ENCODE measurements around the gene ADGRB2. TPM values are rescaled to one million over a fixed set of nuclear protein-coding genes. Genes with fewer than 3 reads are reported as not detected.

ADGRB2 gene
- polyA plus RNA-seq, 4 donors: 4.8 to 43.7 (median 11.6) TPM

- FAIRE-seq (no peak), DNase-seq (no peak)
- WGBS, 3 donors: 47 to 64% (median 57%) methylated on average over 15 of the region's 15 CpGs
- H3K9me3 ChIP-seq (ENCODE audit: control insufficient read depth in 2 of 2, insufficient read depth in 1 of 2, low read depth in 1 of 2, low read length in 1 of 2): no peaks in the 10 kb centered on the region
- no peaks in the 10 kb centered on the region for H3K27me3 ChIP-seq (ENCODE audit: control insufficient read depth in 3 of 3, insufficient read depth in 3 of 3, low read length in 3 of 3)
- peaks cover 0 to 77% (median 9%) of the 10 kb centered on the region in 3 donors for H3K4me1 ChIP-seq (ENCODE audit: control insufficient read depth in 3 of 3, insufficient read depth in 2 of 3, low read depth in 1 of 3, low read length in 2 of 3)
- no peak overlapping the region for H3K4me3 ChIP-seq (ENCODE audit: low read depth in 1 of 3, low read length in 3 of 3)
- H3K36me3 ChIP-seq (ENCODE audit: control insufficient read depth in 3 of 3, insufficient read depth in 2 of 3, low read depth in 1 of 3, low read length in 3 of 3): peaks cover 0 to 30% (median 0%) of the 10 kb centered on the region in 3 donors
- peak overlapping the region in 2 of 3 donors; percentile 70 to 83 for H3K27ac ChIP-seq (ENCODE audit: low read depth in 1 of 3, low read length in 2 of 3)
These were observed 18.0 kb downstream of the ADGRB2 start for GRCh38 chr1:31745946-31746670.

- H3K27me3 ChIP-seq (ENCODE audit: control insufficient read depth in 3 of 3, insufficient read depth in 3 of 3, low read length in 3 of 3): no peaks in the 10 kb centered on the region
- peak overlapping the region; percentile 65 to 83 (median 70) for H3K27ac ChIP-seq (ENCODE audit: low read depth in 1 of 3, low read length in 2 of 3)
- H3K9me3 ChIP-seq (ENCODE audit: control insufficient read depth in 2 of 2, insufficient read depth in 1 of 2, low read depth in 1 of 2, low read length in 1 of 2): no peaks in the 10 kb centered on the region
- peaks cover 0 to 71% (median 9%) of the 10 kb centered on the region in 3 donors for H3K4me1 ChIP-seq (ENCODE audit: control insufficient read depth in 3 of 3, insufficient read depth in 2 of 3, low read depth in 1 of 3, low read length in 2 of 3)
- peaks cover 0 to 34% (median 0%) of the 10 kb centered on the region in 3 donors for H3K36me3 ChIP-seq (ENCODE audit: control insufficient read depth in 3 of 3, insufficient read depth in 2 of 3, low read depth in 1 of 3, low read length in 3 of 3)
- FAIRE-seq: no peak
- WGBS, 3 donors: 11 to 34% (median 23%) methylated on average over 4 of the region's 4 CpGs
- DNase-seq: peak; percentile 84 to 89
- H3K4me3 ChIP-seq (ENCODE audit: low read depth in 1 of 3, low read length in 3 of 3): no peak overlapping the region
These were observed 18.8 kb downstream of the ADGRB2 start for GRCh38 chr1:31745096-31745945.

- H3K4me3 ChIP-seq (ENCODE audit: low read depth in 1 of 3, low read length in 3 of 3): peak overlapping the region in 1 of 3 donors; percentile 29
- no peak for FAIRE-seq
- H3K4me1 ChIP-seq (ENCODE audit: control insufficient read depth in 3 of 3, insufficient read depth in 2 of 3, low read depth in 1 of 3, low read length in 2 of 3): peaks cover 0 to 73% (median 9%) of the 10 kb centered on the region in 3 donors
- peaks cover 0 to 42% (median 0%) of the 10 kb centered on the region in 3 donors for H3K36me3 ChIP-seq (ENCODE audit: control insufficient read depth in 3 of 3, insufficient read depth in 2 of 3, low read depth in 1 of 3, low read length in 3 of 3)
- DNase-seq: peak in 1 of 2 donors; percentile 77
- no peaks in the 10 kb centered on the region for H3K9me3 ChIP-seq (ENCODE audit: control insufficient read depth in 2 of 2, insufficient read depth in 1 of 2, low read depth in 1 of 2, low read length in 1 of 2)
- WGBS, 3 donors: 24 to 71% (median 49%) methylated on average over 23 to 28 of the region's 28 CpGs
- H3K27ac ChIP-seq (ENCODE audit: low read depth in 1 of 3, low read length in 2 of 3): peak overlapping the region; percentile 65 to 77 (median 70)
- no peaks in the 10 kb centered on the region for H3K27me3 ChIP-seq (ENCODE audit: control insufficient read depth in 3 of 3, insufficient read depth in 3 of 3, low read length in 3 of 3)
These were observed 19.8 kb downstream of the ADGRB2 start for GRCh38 chr1:31744165-31744888.

GRCh38 chr1:31742462-31743212 lies 21.5 kb downstream of the ADGRB2 start:
- 83 to 94% (median 89%) methylated on average over 20 to 32 of the region's 32 CpGs for WGBS, 3 donors
- Histone ChIP-seq H3K27ac (ENCODE audit: low read depth in 1 of 3, low read length in 2 of 3) (no peak overlapping the region), H3K27me3 (ENCODE audit: control insufficient read depth in 3 of 3, insufficient read depth in 3 of 3, low read length in 3 of 3) (no peaks in the 10 kb centered on the region), H3K36me3 (ENCODE audit: control insufficient read depth in 3 of 3, insufficient read depth in 2 of 3, low read depth in 1 of 3, low read length in 3 of 3) (peaks cover 0 to 53% (median 0%) of the 10 kb centered on the region in 3 donors), H3K9me3 (ENCODE audit: control insufficient read depth in 2 of 2, insufficient read depth in 1 of 2, low read depth in 1 of 2, low read length in 1 of 2) (no peaks in the 10 kb centered on the region), H3K4me1 (ENCODE audit: control insufficient read depth in 3 of 3, insufficient read depth in 2 of 3, low read depth in 1 of 3, low read length in 2 of 3) (peaks cover 0 to 61% (median 9%) of the 10 kb centered on the region in 3 donors), H3K4me3 (ENCODE audit: low read depth in 1 of 3, low read length in 3 of 3) (no peak overlapping the region)
- DNase-seq (no peak), FAIRE-seq (no peak)

GRCh38 chr1:31739346-31739745 lies 24.8 kb downstream of the ADGRB2 start:
- H3K36me3 ChIP-seq (ENCODE audit: control insufficient read depth in 3 of 3, insufficient read depth in 2 of 3, low read depth in 1 of 3, low read length in 3 of 3): peaks cover 0 to 75% (median 0%) of the 10 kb centered on the region in 3 donors
- H3K4me1 ChIP-seq (ENCODE audit: control insufficient read depth in 3 of 3, insufficient read depth in 2 of 3, low read depth in 1 of 3, low read length in 2 of 3): peaks cover 0 to 29% (median 2%) of the 10 kb centered on the region in 3 donors
- H3K27me3 ChIP-seq (ENCODE audit: control insufficient read depth in 3 of 3, insufficient read depth in 3 of 3, low read length in 3 of 3): no peaks in the 10 kb centered on the region
- no peak overlapping the region for H3K4me3 ChIP-seq (ENCODE audit: low read depth in 1 of 3, low read length in 3 of 3)
- FAIRE-seq: no peak
- H3K27ac ChIP-seq (ENCODE audit: low read depth in 1 of 3, low read length in 2 of 3): no peak overlapping the region
- no peaks in the 10 kb centered on the region for H3K9me3 ChIP-seq (ENCODE audit: control insufficient read depth in 2 of 2, insufficient read depth in 1 of 2, low read depth in 1 of 2, low read length in 1 of 2)
- DNase-seq: peak in 1 of 2 donors; percentile 85
- 31 to 61% (median 47%) methylated on average over 12 of the region's 12 CpGs for WGBS, 3 donors

GRCh38 chr1:31736675-31737074 lies 27.5 kb downstream of the ADGRB2 start:
- DNase-seq: peak in 1 of 2 donors; percentile 65
- FAIRE-seq: no peak
- 6 to 57% (median 19%) methylated on average over 15 to 18 of the region's 18 CpGs for WGBS, 3 donors

GRCh38 chr1:31735571-31735970 lies 28.6 kb downstream of the ADGRB2 start:
- WGBS, 3 donors: 92 to 94% (median 93%) methylated on average over 8 to 10 of the region's 10 CpGs
- DNase-seq: no peak
- H3K4me1 ChIP-seq (ENCODE audit: control insufficient read depth in 3 of 3, insufficient read depth in 2 of 3, low read depth in 1 of 3, low read length in 2 of 3): peaks cover 0 to 16% (median 0%) of the 10 kb centered on the region in 3 donors
- no peak for FAIRE-seq
- H3K36me3 ChIP-seq (ENCODE audit: control insufficient read depth in 3 of 3, insufficient read depth in 2 of 3, low read depth in 1 of 3, low read length in 3 of 3): peaks cover 0 to 81% (median 0%) of the 10 kb centered on the region in 3 donors
- no peaks in the 10 kb centered on the region for H3K9me3 ChIP-seq (ENCODE audit: control insufficient read depth in 2 of 2, insufficient read depth in 1 of 2, low read depth in 1 of 2, low read length in 1 of 2)
- H3K27me3 ChIP-seq (ENCODE audit: control insufficient read depth in 3 of 3, insufficient read depth in 3 of 3, low read length in 3 of 3): no peaks in the 10 kb centered on the region
- no peak overlapping the region for H3K4me3 ChIP-seq (ENCODE audit: low read depth in 1 of 3, low read length in 3 of 3)
- H3K27ac ChIP-seq (ENCODE audit: low read depth in 1 of 3, low read length in 2 of 3): no peak overlapping the region

More at GRCh38 chr1:31736675-31737074, 27.5 kb downstream of the ADGRB2 start:
- Histone ChIP-seq H3K27me3 (ENCODE audit: control insufficient read depth in 3 of 3, insufficient read depth in 3 of 3, low read length in 3 of 3) (no peaks in the 10 kb centered on the region), H3K4me3 (ENCODE audit: low read depth in 1 of 3, low read length in 3 of 3) (no peak overlapping the region), H3K36me3 (ENCODE audit: control insufficient read depth in 3 of 3, insufficient read depth in 2 of 3, low read depth in 1 of 3, low read length in 3 of 3) (peaks cover 0 to 80% (median 0%) of the 10 kb centered on the region in 3 donors), H3K27ac (ENCODE audit: low read depth in 1 of 3, low read length in 2 of 3) (no peak overlapping the region), H3K9me3 (ENCODE audit: control insufficient read depth in 2 of 2, insufficient read depth in 1 of 2, low read depth in 1 of 2, low read length in 1 of 2) (no peaks in the 10 kb centered on the region), H3K4me1 (ENCODE audit: control insufficient read depth in 3 of 3, insufficient read depth in 2 of 3, low read depth in 1 of 3, low read length in 2 of 3) (peaks cover 0 to 16% (median 0%) of the 10 kb centered on the region in 3 donors)

Measured in small intestine (tissue), 7 donors.